ENCODE results near the gene PHC2.

Gene PHC2

GRCh38 chr1:33339413-33339812 is 91.5 kb downstream of the PHC2 start:
- H3K4me3 ChIP-seq (ENCODE audit: low read depth, low read length), result no peak overlapping the region

GRCh38 chr1:33338440-33339211 is 92.3 kb downstream of the PHC2 start:
- peak overlapping the region; percentile 12 for H3K4me3 ChIP-seq (ENCODE audit: low read depth, low read length)
- peak; percentile 94 for DNase-seq (ENCODE audit: low read depth)

More at GRCh38 chr1:33339413-33339812, 91.5 kb downstream of the PHC2 start:
- DNase-seq (ENCODE audit: low read depth), result no peak

GRCh38 chr1:33338048-33338439 is 92.9 kb downstream of the PHC2 start:
- DNase-seq (ENCODE audit: low read depth), result peak; percentile 61
- H3K4me3 ChIP-seq (ENCODE audit: low read depth, low read length), result peak overlapping the region; percentile 12

GRCh38 chr1:33337441-33337840 is 93.5 kb downstream of the PHC2 start:
- no peak overlapping the region for H3K4me3 ChIP-seq (ENCODE audit: low read depth, low read length)
- no peak for DNase-seq (ENCODE audit: low read depth)

- no peak overlapping the region for H3K4me3 ChIP-seq (ENCODE audit: low read depth, low read length)
- DNase-seq (ENCODE audit: low read depth), result no peak
Measured at GRCh38 chr1:33336580-33336979, 94.3 kb downstream of the PHC2 start.

GRCh38 chr1:33335020-33335419 is 95.9 kb downstream of the PHC2 start:
- no peak for DNase-seq (ENCODE audit: low read depth)
- H3K4me3 ChIP-seq (ENCODE audit: low read depth, low read length), result no peak overlapping the region

- no peak for DNase-seq (ENCODE audit: low read depth)
- no peak overlapping the region for H3K4me3 ChIP-seq (ENCODE audit: low read depth, low read length)
Measured at GRCh38 chr1:33334081-33334552, 96.8 kb downstream of the PHC2 start.

GRCh38 chr1:33332881-33333280 is 98.0 kb downstream of the PHC2 start:
- no peak for DNase-seq (ENCODE audit: low read depth)
- H3K4me3 ChIP-seq (ENCODE audit: low read depth, low read length), result no peak overlapping the region

- peak; percentile 65 for DNase-seq (ENCODE audit: low read depth)
- H3K4me3 ChIP-seq (ENCODE audit: low read depth, low read length), result no peak overlapping the region
Measured at GRCh38 chr1:33332357-33332789, 98.5 kb downstream of the PHC2 start.

GRCh38 chr1:33331444-33332356 is 99.2 kb downstream of the PHC2 start:
- no peak overlapping the region for H3K4me3 ChIP-seq (ENCODE audit: low read depth, low read length)
- peak; percentile 53 for DNase-seq (ENCODE audit: low read depth)

- no peak overlapping the region for H3K4me3 ChIP-seq (ENCODE audit: low read depth, low read length)
- no peak for DNase-seq (ENCODE audit: low read depth)
Measured at GRCh38 chr1:33330906-33331305, 100.0 kb downstream of the PHC2 start.

- DNase-seq (ENCODE audit: low read depth), result no peak
Measured at GRCh38 chr1:33330361-33330890, 100.5 kb downstream of the PHC2 start.

GRCh38 chr1:33329600-33330305 is 101.1 kb downstream of the PHC2 start:
- no peak for DNase-seq (ENCODE audit: low read depth)
- H3K4me3 ChIP-seq (ENCODE audit: low read depth, low read length), result no peak overlapping the region

More at GRCh38 chr1:33330361-33330890, 100.5 kb downstream of the PHC2 start:
- H3K4me3 ChIP-seq (ENCODE audit: low read depth, low read length), result no peak overlapping the region

GRCh38 chr1:33328817-33329216 is 102.1 kb downstream of the PHC2 start:
- DNase-seq (ENCODE audit: low read depth), result no peak
- no peak overlapping the region for H3K4me3 ChIP-seq (ENCODE audit: low read depth, low read length)

GRCh38 chr1:33327587-33328325 is 103.1 kb downstream of the PHC2 start:
- peak; percentile 96 for DNase-seq (ENCODE audit: low read depth)
- H3K4me3 ChIP-seq (ENCODE audit: low read depth, low read length), result no peak overlapping the region

- no peak for DNase-seq (ENCODE audit: low read depth)
- no peak overlapping the region for H3K4me3 ChIP-seq (ENCODE audit: low read depth, low read length)
Measured at GRCh38 chr1:33326785-33327184, 104.1 kb downstream of the PHC2 start.

GRCh38 chr1:33324677-33325575 is 106.0 kb downstream of the PHC2 start:
- no peak overlapping the region for H3K4me3 ChIP-seq (ENCODE audit: low read depth, low read length)
- no peak for DNase-seq (ENCODE audit: low read depth)
